IMR-90 (cell line): ENCODE data around the gene KIF25. TPM values are rescaled to one million over a fixed set of nuclear protein-coding genes. Genes with fewer than 3 reads are reported as not detected.

ENCODE experiments used
- ATAC-seq: fragments of 200-7000 bp; cut with Tn5 transposase; 2 replicates; pipeline ENCODE4 v1.9.1; 2020; ENCODE audit warnings: low read depth, mild to moderate bottlenecking, moderate library complexity
- BruUV-seq: library from RNA; stranded (reverse); fragments of 400-500 nt; replicated peaks from 2 replicates; lab custom pipeline; 2021; lab: Mats Ljungman, UMichigan
- CTCF ChIA-PET: fragments of 300-600 bp; formaldehyde crosslinking; extraction: SDS; loops from one replicate; lab custom pipeline; 2021; ENCODE audit warnings: antibody characterized with exemption; lab: Yijun Ruan, JAX
- POLR2A ChIA-PET: fragments of 300-600 bp; sonication (Branson Sonifier 250); formaldehyde crosslinking; loops from one replicate; lab custom pipeline; 2022; ENCODE audit warnings: antibody characterized with exemption; ENCODE audit not compliant: unreplicated experiment; lab: Charles Lee
- DNase-seq: peaks from one replicate; pipeline ENCODE4 v3.0.0; 2013
- H2AFZ ChIP-seq: replicated peaks from 2 replicates; pipeline ENCODE3; 2013; ENCODE audit warnings: low read length, mild to moderate bottlenecking; ENCODE audit not compliant: poor library complexity
- H2AK5ac ChIP-seq: 2 replicates; pipeline ENCODE4 v1.6.1; 2013; ENCODE audit warnings: low read depth, low read length, inconsistent platforms
- H2AK9ac ChIP-seq: replicated peaks from 2 replicates; pipeline ENCODE3; 2013; ENCODE audit warnings: mild to moderate bottlenecking, low read depth, low read length, moderate library complexity; ENCODE audit not compliant: poor library complexity
- H2BK120ac ChIP-seq: 2 replicates; pipeline ENCODE4 v1.6.1; 2013; ENCODE audit warnings: low read depth, low read length, inconsistent platforms
- H2BK15ac ChIP-seq: 3 replicates; pipeline ENCODE4 v1.6.1; 2013; ENCODE audit warnings: low read depth, low read length, inconsistent platforms
- H2BK20ac ChIP-seq: 2 replicates; pipeline ENCODE4 v1.6.1; 2013; ENCODE audit warnings: low read depth, mild to moderate bottlenecking, inconsistent platforms, low read length, moderate library complexity
- H2BK5ac ChIP-seq: 2 replicates; pipeline ENCODE4 v1.6.1; 2013; ENCODE audit warnings: mild to moderate bottlenecking, low read depth, low read length, inconsistent platforms; ENCODE audit not compliant: poor library complexity, severe bottlenecking
- H3K14ac ChIP-seq: replicated peaks from 2 replicates; pipeline ENCODE4 v1.6.1; 2013; ENCODE audit warnings: low read depth, low read length, inconsistent platforms
- H3K18ac ChIP-seq: 2 replicates; pipeline ENCODE4 v1.6.1; 2013; ENCODE audit warnings: low read depth, low read length, control low read depth
- H3K23ac ChIP-seq: 2 replicates; pipeline ENCODE4 v1.6.1; 2013; ENCODE audit warnings: low read depth, low read length, inconsistent platforms
- H3K27ac ChIP-seq: 2 replicates; pipeline ENCODE4 v1.5.1; 2013; ENCODE audit warnings: mild to moderate bottlenecking, control low read depth, low read length; ENCODE audit not compliant: insufficient read depth
- H3K27me3 ChIP-seq: 2 replicates; pipeline ENCODE4 v1.6.1; 2013; ENCODE audit warnings: low read length; ENCODE audit not compliant: control insufficient read depth, insufficient read depth
- H3K36me3 ChIP-seq: 2 replicates; pipeline ENCODE4 v1.6.1; 2013; ENCODE audit warnings: low read length, mixed read lengths; ENCODE audit not compliant: control insufficient read depth, insufficient read depth
- H3K4ac ChIP-seq: 2 replicates; pipeline ENCODE4 v1.6.1; 2013; ENCODE audit warnings: low read depth, low read length, inconsistent platforms
- H3K4me1 ChIP-seq: 2 replicates; pipeline ENCODE4 v1.6.1; 2013; ENCODE audit warnings: low read length, mixed read lengths; ENCODE audit not compliant: control insufficient read depth, insufficient read depth
- H3K4me2 ChIP-seq: 2 replicates; pipeline ENCODE4 v1.6.1; 2013; ENCODE audit warnings: low read depth, mild to moderate bottlenecking, control low read depth, low read length, moderate library complexity
- H3K4me3 ChIP-seq: 2 replicates; pipeline ENCODE4 v1.5.1; 2013; ENCODE audit warnings: low read depth, mild to moderate bottlenecking, control low read depth, low read length, moderate library complexity; ENCODE audit not compliant: insufficient read depth
- H3K56ac ChIP-seq: 2 replicates; pipeline ENCODE4 v1.6.1; 2013; ENCODE audit warnings: low read length, inconsistent platforms; ENCODE audit not compliant: insufficient read depth; ENCODE audit errors: extremely low read depth
- H3K79me1 ChIP-seq, 2 experiments: 2 replicates each; pipeline ENCODE4 v1.6.1; 2013; ENCODE audit warnings: low read length in 2 of 2, inconsistent platforms in 1 of 2, low read depth in 1 of 2
- H3K9ac ChIP-seq: 2 replicates; pipeline ENCODE4 v1.6.1; 2013; ENCODE audit warnings: low read depth, low read length, control low read depth
- H3K9me1 ChIP-seq: 2 replicates; pipeline ENCODE4 v1.6.1; 2013; ENCODE audit warnings: low read length, inconsistent platforms; ENCODE audit not compliant: insufficient read depth
- H3K9me3 ChIP-seq: 2 replicates; pipeline ENCODE4 v1.6.1; 2013; ENCODE audit warnings: low read length; ENCODE audit not compliant: control insufficient read depth, insufficient read depth
- H4K20me1 ChIP-seq: 2 replicates; pipeline ENCODE4 v1.6.1; 2013; ENCODE audit warnings: low read length, inconsistent platforms; ENCODE audit not compliant: insufficient read depth
- H4K5ac ChIP-seq: 2 replicates; pipeline ENCODE4 v1.6.1; 2013; ENCODE audit warnings: mild to moderate bottlenecking, low read depth, low read length, control low read depth
- H4K8ac ChIP-seq, 2 experiments: 2 replicates each; pipeline ENCODE4 v1.6.1; 2013; ENCODE audit warnings: low read depth in 2 of 2, low read length in 2 of 2, control low read depth in 1 of 2, inconsistent platforms in 1 of 2
- H4K91ac ChIP-seq: 2 replicates; pipeline ENCODE4 v1.6.1; 2013; ENCODE audit warnings: low read depth, low read length, inconsistent platforms; ENCODE audit not compliant: insufficient read depth
- CEBPB ChIP-seq: IDR thresholded peaks from 2 replicates; pipeline ENCODE4 v1.6.1; 2012; ENCODE audit warnings: low read depth, low read length, improper control_type of control experiment
- MAZ ChIP-seq: IDR thresholded peaks from 2 replicates; pipeline ENCODE4 v1.6.1; 2012; ENCODE audit warnings: low read depth, mild to moderate bottlenecking, low read length, improper control_type of control experiment, moderate library complexity, borderline replicate concordance
- WGBS, 2 experiments: methylation state at CpG; one replicate each; pipeline versions ENCODE4 v1.1.5 to v1.1.7; 2013; ENCODE audit warnings: missing lambda C conversion rate in 2 of 2; ENCODE audit not compliant: insufficient read length in 1 of 2; ENCODE audit errors: extremely low coverage in 2 of 2; 5-methylcytosine and 5-hydroxymethylcytosine counted together
- dilution Hi-C: fragments of 300-500 bp; cut with HindIII; formaldehyde crosslinking; loops from one replicate; pipeline ENCODE4 v1.14.3; 2018; ENCODE audit warnings: low sequenced_read_pairs; ENCODE audit not compliant: unreplicated experiment
- in situ Hi-C: fragments of 300-500 bp; cut with MboI; formaldehyde crosslinking; loops from 3 replicates; pipeline ENCODE4 v1.14.3; 2019; ENCODE audit warnings: low sequenced_read_pairs, inconsistent platforms, mixed read lengths
- intact Hi-C: fragments of 100-400 bp; cut with micrococcal nuclease; formaldehyde crosslinking; loops from 2 replicates; pipeline ENCODE4 v1.10.0; 2022
- polyA plus RNA-seq, 3 experiments: library from polyadenylated mRNA; depleted of rRNA; stranded (reverse); fragments of >200 nt; gene quantifications; 2 replicates each; pipeline ENCODE4 v1.2.3, GENCODE V29; 2012; ENCODE audit warnings: low replicate concordance in 1 of 3
- total RNA-seq: library from RNA; depleted of rRNA; stranded (reverse); fragments of >200 nt; gene quantifications from 2 replicates; pipeline ENCODE4 v1.2.3, GENCODE V29; 2012

The KIF25 gene
- total and polyA plus RNA-seq, 2 of the 4 experiments (the other 2 are of a cell fraction), result not detected

- no peak overlapping the region for H4K8ac ChIP-seq
- no peaks in the 10 kb centered on the region for H3K36me3 ChIP-seq
- H3K4me1 ChIP-seq, result no peaks in the 10 kb centered on the region
- dilution Hi-C loops, result no loop called here
- H2AFZ ChIP-seq, result no peak overlapping the region
- DNase-seq (no peak), ATAC-seq (no peak)
- intact Hi-C loops, result loop anchor here (2.0 kb wide), 1 partner anchor 83 kb away; no protein-coding TSS in a partner anchor
- H3K4me2 ChIP-seq, result no peak overlapping the region
- no peak overlapping the region for H3K9ac ChIP-seq
- no peak overlapping the region for H3K4me3 ChIP-seq
- H3K9me1 ChIP-seq, result 0 out of 2 replicates have a peak, but pooled peaks cover 3% of the 10 kb centered on the region
- no peak overlapping the region for H2AK5ac ChIP-seq
- no peak overlapping the region for H3K56ac ChIP-seq
- no peaks in the 10 kb centered on the region for H4K20me1 ChIP-seq
- no peaks in the 10 kb centered on the region; the same call in 1 of the 2 replicates for H3K9me3 ChIP-seq
- no peaks in the 10 kb centered on the region for H3K79me1 ChIP-seq
- H3K23ac ChIP-seq, result no peak overlapping the region
- H3K14ac ChIP-seq, result no peak overlapping the region
- no peak overlapping the region for H4K91ac ChIP-seq
- no peak overlapping the region for H3K27ac ChIP-seq
- H2BK20ac ChIP-seq, result no peak overlapping the region
- POLR2A ChIA-PET, result no interaction called here
- no peak overlapping the region for H2BK120ac ChIP-seq
- no CpG with 5 or more reads among the region's 6 CpGs for WGBS, 2 experiments
- no peak overlapping the region for H3K18ac ChIP-seq
- no peak overlapping the region for H3K4ac ChIP-seq
- H2AK9ac ChIP-seq, result no peak overlapping the region
- peaks cover 5% of the 10 kb centered on the region for H3K27me3 ChIP-seq
- no peak overlapping the region for H2BK15ac ChIP-seq
- H2BK5ac ChIP-seq, result no peak overlapping the region
- CTCF ChIA-PET, result no interaction called here
- TF ChIP-seq MAZ (no peak), CEBPB (no peak)
- no TSS peak for BruUV-seq
- in situ Hi-C loops, result no loop called here
- no peak overlapping the region for H4K5ac ChIP-seq
Measured at GRCh38 chr6:168005796-168006195, 8.3 kb downstream of the KIF25 start.
